ENCODE measurements around the gene TBC1D9.

- TF ChIP-seq EED (IDR thresholded peaks at IDR 0.05; ENCODE audit: low read depth) = no peak
- TF ChIP-seq, protein P1, sequence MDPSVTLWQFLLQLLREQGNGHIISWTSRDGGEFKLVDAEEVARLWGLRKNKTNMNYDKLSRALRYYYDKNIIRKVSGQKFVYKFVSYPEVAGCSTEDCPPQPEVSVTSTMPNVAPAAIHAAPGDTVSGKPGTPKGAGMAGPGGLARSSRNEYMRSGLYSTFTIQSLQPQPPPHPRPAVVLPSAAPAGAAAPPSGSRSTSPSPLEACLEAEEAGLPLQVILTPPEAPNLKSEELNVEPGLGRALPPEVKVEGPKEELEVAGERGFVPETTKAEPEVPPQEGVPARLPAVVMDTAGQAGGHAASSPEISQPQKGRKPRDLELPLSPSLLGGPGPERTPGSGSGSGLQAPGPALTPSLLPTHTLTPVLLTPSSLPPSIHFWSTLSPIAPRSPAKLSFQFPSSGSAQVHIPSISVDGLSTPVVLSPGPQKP (IDR thresholded peaks at IDR 0.05; ENCODE audit: low read depth, low read length) = no peak
Observed at GRCh38 chr4:140754918-140755773, 1.0 kb downstream of the TBC1D9 start.
